Panc1 (cell line): ENCODE measurements around the gene CDYL. TPM values are rescaled to one million over a fixed set of nuclear protein-coding genes. Genes with fewer than 3 reads are reported as not detected.

Source experiments
- ATAC-seq: fragments of 200-7000 bp; cut with Tn5 transposase; 2 replicates; pipeline ENCODE4 v1.9.1; 2020; ENCODE audit warnings: mild to moderate bottlenecking, moderate library complexity
- BruUV-seq: library from RNA; stranded (reverse); fragments of 400-500 nt; replicated peaks from 2 replicates; lab custom pipeline; 2021; lab: Mats Ljungman, UMichigan
- CTCF ChIA-PET: fragments of 300-600 bp; sonication (Branson Sonifier 250); formaldehyde crosslinking; loops from one replicate; lab custom pipeline; 2022; ENCODE audit warnings: antibody characterized with exemption; lab: Charles Lee
- POLR2A ChIA-PET: fragments of 300-600 bp; sonication (Branson Sonifier 250); formaldehyde crosslinking; loops from one replicate; lab custom pipeline; 2022; ENCODE audit warnings: antibody characterized with exemption; lab: Charles Lee
- DNase-seq: peaks from one replicate; pipeline ENCODE4 v3.0.0-alpha.2; 2010; ENCODE audit warnings: low read depth, low spot score
- H3K27ac ChIP-seq: 2 replicates; pipeline ENCODE4 v1.5.1; 2011; ENCODE audit warnings: mild to moderate bottlenecking, low read length, inconsistent platforms
- H3K27me3 ChIP-seq: fragments of 200-500 bp; sonication (Bioruptor generic); 2 replicates; pipeline ENCODE4 v1.6.0; 2014; ENCODE audit warnings: low read length, inconsistent platforms; ENCODE audit not compliant: control insufficient read depth, insufficient read depth
- H3K36me3 ChIP-seq: fragments of 200-500 bp; sonication (Bioruptor generic); 2 replicates; pipeline ENCODE4 v1.5.1; 2014; ENCODE audit warnings: inconsistent platforms, mild to moderate bottlenecking, low read length, moderate library complexity; ENCODE audit not compliant: control insufficient read depth, insufficient read depth
- H3K4me1 ChIP-seq: 2 replicates; pipeline ENCODE4 v1.5.1; 2011; ENCODE audit warnings: inconsistent platforms, mild to moderate bottlenecking, low read length, moderate library complexity; ENCODE audit not compliant: control insufficient read depth, insufficient read depth
- H3K4me3 ChIP-seq, 2 experiments: 2 replicates each; pipeline ENCODE4 v1.5.1; 2011 to 2012; ENCODE audit warnings: low read depth in 2 of 2, low read length in 2 of 2, mild to moderate bottlenecking in 2 of 2, inconsistent platforms in 1 of 2, moderate library complexity in 1 of 2
- H3K9me3 ChIP-seq: fragments of 200-500 bp; sonication (Bioruptor generic); 2 replicates; pipeline ENCODE4 v1.5.1; 2014; ENCODE audit warnings: low read depth, mild to moderate bottlenecking, inconsistent platforms, low read length, moderate library complexity; ENCODE audit not compliant: control insufficient read depth, insufficient read depth
- POLR2AphosphoS5 ChIP-seq: IDR thresholded peaks from 2 replicates; pipeline ENCODE4 v1.6.1; 2012; ENCODE audit warnings: mild to moderate bottlenecking, low read depth, low read length, moderate library complexity
- SIN3A ChIP-seq: IDR thresholded peaks from 2 replicates; pipeline ENCODE4 v1.6.1; 2012; ENCODE audit warnings: low read depth, mild to moderate bottlenecking, low read length, moderate library complexity, borderline replicate concordance; ENCODE audit not compliant: insufficient read depth
- TCF7L2 ChIP-seq: IDR thresholded peaks from 2 replicates; pipeline ENCODE4 v1.6.1; 2011; ENCODE audit warnings: mild to moderate bottlenecking, low read depth, low read length, inconsistent platforms
- in situ Hi-C: cut with HindIII; loops from 2 replicates; pipeline ENCODE4 v1.10.0; 2016; ENCODE audit warnings: low sequenced_read_pairs, low pct_unique_long_range_greater_than_20kb
- intact Hi-C: fragments of 100-400 bp; cut with micrococcal nuclease; formaldehyde crosslinking; loops from one replicate; pipeline ENCODE4 v1.10.0; 2022; ENCODE audit not compliant: unreplicated experiment
- total RNA-seq: library from RNA; stranded (reverse); gene quantifications from one replicate; pipeline ENCODE4 v1.2.1, GENCODE V29; 2021; ENCODE audit not compliant: unreplicated experiment
- TF ChIP-seq, protein P1 (sequence below): fragments of 450-650 bp; IDR thresholded peaks from 2 replicates; pipeline ENCODE4 v1.5.1; 2017; ENCODE audit warnings: mild to moderate bottlenecking
- TF ChIP-seq, protein P2 (sequence below), 2 experiments: IDR thresholded peaks; 2 replicates each; pipeline ENCODE4 v1.6.1; 2011 to 2012; ENCODE audit warnings: low read depth in 2 of 2, control low read depth in 1 of 2, low read length in 1 of 2, mild to moderate bottlenecking in 1 of 2, moderate library complexity in 1 of 2; ENCODE audit not compliant: insufficient read depth in 1 of 2

Gene CDYL
- total RNA-seq, 1 experiment from 2014 or later = 61.4 TPM

GRCh38 chr6:4896401-4896800 is 120.2 kb downstream of the CDYL start:
- DNase-seq (no peak), ATAC-seq (no peak)
- Histone ChIP-seq H3K9me3 (no peaks in the 10 kb centered on the region), H3K27ac (no peak overlapping the region), H3K4me3 (no peak overlapping the region), H3K36me3 (no peaks in the 10 kb centered on the region), H3K4me1 (no peaks in the 10 kb centered on the region), H3K27me3 (no peaks in the 10 kb centered on the region)
- intact Hi-C loops = no loop called here
- no TSS peak for BruUV-seq
- in situ Hi-C loops = no loop called here
- TF ChIP-seq, protein P1, sequence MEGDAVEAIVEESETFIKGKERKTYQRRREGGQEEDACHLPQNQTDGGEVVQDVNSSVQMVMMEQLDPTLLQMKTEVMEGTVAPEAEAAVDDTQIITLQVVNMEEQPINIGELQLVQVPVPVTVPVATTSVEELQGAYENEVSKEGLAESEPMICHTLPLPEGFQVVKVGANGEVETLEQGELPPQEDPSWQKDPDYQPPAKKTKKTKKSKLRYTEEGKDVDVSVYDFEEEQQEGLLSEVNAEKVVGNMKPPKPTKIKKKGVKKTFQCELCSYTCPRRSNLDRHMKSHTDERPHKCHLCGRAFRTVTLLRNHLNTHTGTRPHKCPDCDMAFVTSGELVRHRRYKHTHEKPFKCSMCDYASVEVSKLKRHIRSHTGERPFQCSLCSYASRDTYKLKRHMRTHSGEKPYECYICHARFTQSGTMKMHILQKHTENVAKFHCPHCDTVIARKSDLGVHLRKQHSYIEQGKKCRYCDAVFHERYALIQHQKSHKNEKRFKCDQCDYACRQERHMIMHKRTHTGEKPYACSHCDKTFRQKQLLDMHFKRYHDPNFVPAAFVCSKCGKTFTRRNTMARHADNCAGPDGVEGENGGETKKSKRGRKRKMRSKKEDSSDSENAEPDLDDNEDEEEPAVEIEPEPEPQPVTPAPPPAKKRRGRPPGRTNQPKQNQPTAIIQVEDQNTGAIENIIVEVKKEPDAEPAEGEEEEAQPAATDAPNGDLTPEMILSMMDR = no peak
- TF ChIP-seq SIN3A (no peak), TCF7L2 (no peak), POLR2AphosphoS5 (no peak)
- TF ChIP-seq, protein P2, sequence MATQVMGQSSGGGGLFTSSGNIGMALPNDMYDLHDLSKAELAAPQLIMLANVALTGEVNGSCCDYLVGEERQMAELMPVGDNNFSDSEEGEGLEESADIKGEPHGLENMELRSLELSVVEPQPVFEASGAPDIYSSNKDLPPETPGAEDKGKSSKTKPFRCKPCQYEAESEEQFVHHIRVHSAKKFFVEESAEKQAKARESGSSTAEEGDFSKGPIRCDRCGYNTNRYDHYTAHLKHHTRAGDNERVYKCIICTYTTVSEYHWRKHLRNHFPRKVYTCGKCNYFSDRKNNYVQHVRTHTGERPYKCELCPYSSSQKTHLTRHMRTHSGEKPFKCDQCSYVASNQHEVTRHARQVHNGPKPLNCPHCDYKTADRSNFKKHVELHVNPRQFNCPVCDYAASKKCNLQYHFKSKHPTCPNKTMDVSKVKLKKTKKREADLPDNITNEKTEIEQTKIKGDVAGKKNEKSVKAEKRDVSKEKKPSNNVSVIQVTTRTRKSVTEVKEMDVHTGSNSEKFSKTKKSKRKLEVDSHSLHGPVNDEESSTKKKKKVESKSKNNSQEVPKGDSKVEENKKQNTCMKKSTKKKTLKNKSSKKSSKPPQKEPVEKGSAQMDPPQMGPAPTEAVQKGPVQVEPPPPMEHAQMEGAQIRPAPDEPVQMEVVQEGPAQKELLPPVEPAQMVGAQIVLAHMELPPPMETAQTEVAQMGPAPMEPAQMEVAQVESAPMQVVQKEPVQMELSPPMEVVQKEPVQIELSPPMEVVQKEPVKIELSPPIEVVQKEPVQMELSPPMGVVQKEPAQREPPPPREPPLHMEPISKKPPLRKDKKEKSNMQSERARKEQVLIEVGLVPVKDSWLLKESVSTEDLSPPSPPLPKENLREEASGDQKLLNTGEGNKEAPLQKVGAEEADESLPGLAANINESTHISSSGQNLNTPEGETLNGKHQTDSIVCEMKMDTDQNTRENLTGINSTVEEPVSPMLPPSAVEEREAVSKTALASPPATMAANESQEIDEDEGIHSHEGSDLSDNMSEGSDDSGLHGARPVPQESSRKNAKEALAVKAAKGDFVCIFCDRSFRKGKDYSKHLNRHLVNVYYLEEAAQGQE (IDR thresholded peaks at IDR 0.05; ENCODE audit: insufficient read depth in 1 of 2, low read depth in 2 of 2, low read length in 1 of 2) = no peak
- POLR2A ChIA-PET = no interaction called here
- CTCF ChIA-PET = no interaction called here

GRCh38 chr6:4899249-4900034 is 123.2 kb downstream of the CDYL start:
- Histone ChIP-seq H3K9me3 (no peaks in the 10 kb centered on the region), H3K4me1 (no peaks in the 10 kb centered on the region), H3K4me3 (no peak overlapping the region), H3K27ac (no peak overlapping the region), H3K27me3 (no peaks in the 10 kb centered on the region), H3K36me3 (no peaks in the 10 kb centered on the region)
- in situ Hi-C loops (no loop called here), intact Hi-C loops (no loop called here)
- ChIA-PET POLR2A (no interaction called here), CTCF (no interaction called here)
- no TSS peak for BruUV-seq
- no peak for DNase-seq
- no peak for ATAC-seq
- TF ChIP-seq, protein P1 = no peak
- TF ChIP-seq, protein P2 (IDR thresholded peaks at IDR 0.05; ENCODE audit: insufficient read depth in 1 of 2, low read depth in 2 of 2, low read length in 1 of 2) = no peak
- no peak for TF ChIP-seq SIN3A
- TF ChIP-seq POLR2AphosphoS5 = no peak
- no peak for TF ChIP-seq TCF7L2
